Measurements from ENCODE around the gene PEX26. TPM values are rescaled to one million over a fixed set of nuclear protein-coding genes. Genes with fewer than 3 reads are reported as not detected.

Gene PEX26
- total and polyA plus RNA-seq, 9 donors: 13.0 to 33.4 (median 23.5) TPM

- WGBS, 3 donors: 2 to 7% (median 5%) methylated on average over 10 of the region's 10 CpGs
- Histone ChIP-seq H3K4me3 (peak overlapping the region; percentile 80), H3K36me3 (no peaks in the 10 kb centered on the region), H3K27me3 (no peaks in the 10 kb centered on the region), H3K27ac (peak overlapping the region in 1 of 2 donors; percentile 36), H3K4me1 (ENCODE audit: insufficient read depth) (peaks cover 1% of the 10 kb centered on the region), H3K9me3 (no peaks in the 10 kb centered on the region)
- TF ChIP-seq CTCF (IDR thresholded peaks at IDR 0.05): no peak
- TF ChIP-seq POLR2A (IDR thresholded peaks at IDR 0.05): no peak
- no peak for TF ChIP-seq EP300 (IDR thresholded peaks at IDR 0.05)
- intact Hi-C loops (cut with DNase I): loop anchor here (2.0 to 10.0 kb wide), 6 partner anchors 52 to 246 kb away; partner anchors contain the start of gene MICAL3 (in 3 of the 4)
- no peak for DNase-seq
These were observed 627 bp upstream of the PEX26 start for GRCh38 chr22:18077087-18077638.

GRCh38 chr22:18078329-18079041, 695 bp downstream of the PEX26 start:
- Histone ChIP-seq H3K27me3 (no peaks in the 10 kb centered on the region), H3K4me3 (peak overlapping the region; percentile 80), H3K27ac (peak overlapping the region; percentile 27 to 29), H3K4me1 (ENCODE audit: insufficient read depth) (peaks cover 1% of the 10 kb centered on the region), H3K36me3 (no peaks in the 10 kb centered on the region), H3K9me3 (no peaks in the 10 kb centered on the region)
- peak in 3 of 5 donors; percentile 40 to 60 (median 53) for DNase-seq
- WGBS, 3 donors: 6 to 10% (median 8%) methylated on average over 29 to 45 of the region's 45 CpGs
- TF ChIP-seq POLR2A (IDR thresholded peaks at IDR 0.05): no peak
- no peak for TF ChIP-seq EP300 (IDR thresholded peaks at IDR 0.05)
- no peak for TF ChIP-seq CTCF (IDR thresholded peaks at IDR 0.05)
- intact Hi-C loops (cut with DNase I): loop anchor here (5.0 to 10.0 kb wide), 5 partner anchors 54 to 246 kb away; partner anchors contain the start of gene MICAL3 (in 3 of the 4)

GRCh38 chr22:18079706-18080233, 2.0 kb downstream of the PEX26 start:
- H3K9me3 ChIP-seq: no peaks in the 10 kb centered on the region
- no peak for TF ChIP-seq POLR2A (IDR thresholded peaks at IDR 0.05)
- TF ChIP-seq EP300 (IDR thresholded peaks at IDR 0.05): no peak
- no peak for TF ChIP-seq CTCF (IDR thresholded peaks at IDR 0.05)
- intact Hi-C loops (cut with DNase I): loop anchor here (5.0 to 10.0 kb wide), 5 partner anchors 55 to 247 kb away; partner anchors contain the start of gene MICAL3 (in 3 of the 4)
- no peak overlapping the region for H3K4me3 ChIP-seq
- H3K36me3 ChIP-seq: no peaks in the 10 kb centered on the region
- H3K27ac ChIP-seq: no peak overlapping the region
- DNase-seq: no peak
- 59 to 67% (median 63%) methylated on average over 4 of the region's 4 CpGs for WGBS, 3 donors
- peaks cover 1% of the 10 kb centered on the region for H3K4me1 ChIP-seq (ENCODE audit: insufficient read depth)
- H3K27me3 ChIP-seq: no peaks in the 10 kb centered on the region

DNA sequence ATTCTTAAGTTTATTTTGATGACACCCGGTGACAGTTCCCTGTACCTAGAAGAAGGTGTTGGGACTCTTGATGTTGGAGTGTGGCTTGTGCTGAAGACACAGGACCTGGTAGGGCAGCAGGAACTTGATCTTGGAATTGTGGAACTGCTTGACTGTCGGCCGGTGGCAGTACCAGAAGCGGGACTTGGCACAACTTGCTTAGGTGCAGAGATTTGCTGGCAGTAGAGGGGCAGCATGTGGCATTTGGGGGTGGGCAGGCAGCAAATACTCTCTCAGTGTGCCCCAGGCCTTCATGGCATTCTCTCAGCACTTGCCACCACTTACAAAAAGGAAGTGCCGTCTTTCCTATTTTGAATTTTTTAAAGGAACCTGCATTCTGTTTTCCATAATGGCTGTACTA, 3.6 kb downstream of the PEX26 start:
- WGBS, 3 donors: 87 to 92% (median 87%) methylated on average over 5 of the region's 5 CpGs
- H3K4me1 ChIP-seq (ENCODE audit: insufficient read depth): peaks cover 1% of the 10 kb centered on the region
- H3K27ac ChIP-seq: no peak overlapping the region
- no peak for TF ChIP-seq EP300 (IDR thresholded peaks at IDR 0.05)
- TF ChIP-seq CTCF (IDR thresholded peaks at IDR 0.05): no peak
- no peak for TF ChIP-seq POLR2A (IDR thresholded peaks at IDR 0.05)
- H3K9me3 ChIP-seq: no peaks in the 10 kb centered on the region
- H3K27me3 ChIP-seq: no peaks in the 10 kb centered on the region
- intact Hi-C loops (cut with DNase I): no loop called here
- no peak for DNase-seq
- H3K4me3 ChIP-seq: no peak overlapping the region
- no peaks in the 10 kb centered on the region for H3K36me3 ChIP-seq

All from ovary (tissue), 9 donors.